Panc1 (cell line): ENCODE results near the gene MORC2. TPM values are rescaled to one million over a fixed set of nuclear protein-coding genes. Genes with fewer than 3 reads are reported as not detected.

Experiments
- ATAC-seq: fragments of 200-7000 bp; cut with Tn5 transposase; 2 replicates; pipeline ENCODE4 v1.9.1; 2020; ENCODE audit warnings: mild to moderate bottlenecking, moderate library complexity
- BruUV-seq: library from RNA; stranded (reverse); fragments of 400-500 nt; replicated peaks from 2 replicates; lab custom pipeline; 2021; lab: Mats Ljungman, UMichigan
- CTCF ChIA-PET: fragments of 300-600 bp; sonication (Branson Sonifier 250); formaldehyde crosslinking; loops from one replicate; lab custom pipeline; 2022; ENCODE audit warnings: antibody characterized with exemption; lab: Charles Lee
- POLR2A ChIA-PET: fragments of 300-600 bp; sonication (Branson Sonifier 250); formaldehyde crosslinking; loops from one replicate; lab custom pipeline; 2022; ENCODE audit warnings: antibody characterized with exemption; lab: Charles Lee
- DNase-seq: peaks from one replicate; pipeline ENCODE4 v3.0.0-alpha.2; 2010; ENCODE audit warnings: low read depth, low spot score
- H3K27ac ChIP-seq: 2 replicates; pipeline ENCODE4 v1.5.1; 2011; ENCODE audit warnings: mild to moderate bottlenecking, low read length, inconsistent platforms
- H3K27me3 ChIP-seq: fragments of 200-500 bp; sonication (Bioruptor generic); 2 replicates; pipeline ENCODE4 v1.6.0; 2014; ENCODE audit warnings: low read length, inconsistent platforms; ENCODE audit not compliant: control insufficient read depth, insufficient read depth
- H3K36me3 ChIP-seq: fragments of 200-500 bp; sonication (Bioruptor generic); 2 replicates; pipeline ENCODE4 v1.5.1; 2014; ENCODE audit warnings: inconsistent platforms, mild to moderate bottlenecking, low read length, moderate library complexity; ENCODE audit not compliant: control insufficient read depth, insufficient read depth
- H3K4me1 ChIP-seq: 2 replicates; pipeline ENCODE4 v1.5.1; 2011; ENCODE audit warnings: inconsistent platforms, mild to moderate bottlenecking, low read length, moderate library complexity; ENCODE audit not compliant: control insufficient read depth, insufficient read depth
- H3K4me3 ChIP-seq, 2 experiments: 2 replicates each; pipeline ENCODE4 v1.5.1; 2011 to 2012; ENCODE audit warnings: low read depth in 2 of 2, low read length in 2 of 2, mild to moderate bottlenecking in 2 of 2, inconsistent platforms in 1 of 2, moderate library complexity in 1 of 2
- H3K9me3 ChIP-seq: fragments of 200-500 bp; sonication (Bioruptor generic); 2 replicates; pipeline ENCODE4 v1.5.1; 2014; ENCODE audit warnings: low read depth, mild to moderate bottlenecking, inconsistent platforms, low read length, moderate library complexity; ENCODE audit not compliant: control insufficient read depth, insufficient read depth
- CTCF ChIP-seq: fragments of 450-650 bp; IDR thresholded peaks from 2 replicates; pipeline ENCODE4 v1.5.1; 2017; ENCODE audit warnings: mild to moderate bottlenecking
- POLR2AphosphoS5 ChIP-seq: IDR thresholded peaks from 2 replicates; pipeline ENCODE4 v1.6.1; 2012; ENCODE audit warnings: mild to moderate bottlenecking, low read depth, low read length, moderate library complexity
- REST ChIP-seq, 2 experiments: IDR thresholded peaks; 2 replicates each; pipeline ENCODE4 v1.6.1; 2011 to 2012; ENCODE audit warnings: low read depth in 2 of 2, control low read depth in 1 of 2, low read length in 1 of 2, mild to moderate bottlenecking in 1 of 2, moderate library complexity in 1 of 2; ENCODE audit not compliant: insufficient read depth in 1 of 2
- SIN3A ChIP-seq: IDR thresholded peaks from 2 replicates; pipeline ENCODE4 v1.6.1; 2012; ENCODE audit warnings: low read depth, mild to moderate bottlenecking, low read length, moderate library complexity, borderline replicate concordance; ENCODE audit not compliant: insufficient read depth
- TCF7L2 ChIP-seq: IDR thresholded peaks from 2 replicates; pipeline ENCODE4 v1.6.1; 2011; ENCODE audit warnings: mild to moderate bottlenecking, low read depth, low read length, inconsistent platforms
- in situ Hi-C: cut with HindIII; loops from 2 replicates; pipeline ENCODE4 v1.10.0; 2016; ENCODE audit warnings: low sequenced_read_pairs, low pct_unique_long_range_greater_than_20kb
- intact Hi-C: fragments of 100-400 bp; cut with micrococcal nuclease; formaldehyde crosslinking; loops from one replicate; pipeline ENCODE4 v1.10.0; 2022; ENCODE audit not compliant: unreplicated experiment
- total RNA-seq: library from RNA; stranded (reverse); gene quantifications from one replicate; pipeline ENCODE4 v1.2.1, GENCODE V29; 2021; ENCODE audit not compliant: unreplicated experiment

Gene MORC2
- total RNA-seq, 1 experiment from 2014 or later = 31.5 TPM

GRCh38 chr22:31001124-31001770 lies 32.7 kb upstream of the MORC2 start:
- in situ Hi-C loops (no loop called here), intact Hi-C loops (no loop called here)
- Histone ChIP-seq H3K36me3 (no peaks in the 10 kb centered on the region), H3K9me3 (no peaks in the 10 kb centered on the region), H3K4me3 (no peak overlapping the region), H3K27me3 (no peaks in the 10 kb centered on the region), H3K4me1 (no peaks in the 10 kb centered on the region), H3K27ac (no peak overlapping the region)
- no peak for DNase-seq
- POLR2A ChIA-PET = no interaction called here
- CTCF ChIA-PET = no interaction called here
- no peak for ATAC-seq
- no TSS peak for BruUV-seq
- TF ChIP-seq SIN3A (no peak), REST (IDR thresholded peaks at IDR 0.05; ENCODE audit: insufficient read depth in 1 of 2, low read depth in 2 of 2, low read length in 1 of 2) (no peak), TCF7L2 (no peak), POLR2AphosphoS5 (no peak), CTCF (no peak)

GRCh38 chr22:30998329-30998728 lies 29.8 kb upstream of the MORC2 start:
- no TSS peak for BruUV-seq
- Histone ChIP-seq H3K36me3 (no peaks in the 10 kb centered on the region), H3K9me3 (no peaks in the 10 kb centered on the region), H3K27me3 (no peaks in the 10 kb centered on the region), H3K4me1 (no peaks in the 10 kb centered on the region), H3K4me3 (no peak overlapping the region), H3K27ac (no peak overlapping the region)
- CTCF ChIA-PET = no interaction called here
- POLR2A ChIA-PET = no interaction called here
- no peak for TF ChIP-seq POLR2AphosphoS5
- TF ChIP-seq TCF7L2 = no peak
- TF ChIP-seq REST (IDR thresholded peaks at IDR 0.05; ENCODE audit: insufficient read depth in 1 of 2, low read depth in 2 of 2, low read length in 1 of 2) = no peak
- no peak for TF ChIP-seq SIN3A
- TF ChIP-seq CTCF = no peak
- intact Hi-C loops (no loop called here), in situ Hi-C loops (no loop called here)
- ATAC-seq = no peak
- no peak for DNase-seq
